Measurements from ENCODE around the gene MGST2. TPM values are rescaled to one million over a fixed set of nuclear protein-coding genes. Genes with fewer than 3 reads are reported as not detected.

Gene MGST2
- total and polyA plus RNA-seq, 2 experiments from 2014 or later: 4.6 to 19.1 TPM

- Histone ChIP-seq H3K79me2 (replicated peaks; ENCODE audit: insufficient read depth) (no peaks in the 10 kb centered on the region), H3K9me2 (ENCODE audit: insufficient read depth) (no peaks in the 10 kb centered on the region), H3K4me2 (peak overlapping the region; percentile 52; the same call in 1 of the 2 replicates), H4K20me1 (replicated peaks; ENCODE audit: insufficient read depth) (no peaks in the 10 kb centered on the region), H3K27me3 (ENCODE audit: insufficient read depth) (no peaks in the 10 kb centered on the region), H3K4me3 (no peak overlapping the region), H2AFZ (peak overlapping the region; percentile 83), H3K4me1 (ENCODE audit: insufficient read depth) (peaks cover 12% of the 10 kb centered on the region; the same call in 1 of the 2 replicates), H3F3A (replicated peaks; ENCODE audit: low read depth) (no peaks in the 10 kb centered on the region), H3K27ac (ENCODE audit: low read depth) (no peak overlapping the region), H3K36me3 (ENCODE audit: insufficient read depth) (no peaks in the 10 kb centered on the region)
- Mint-ChIP-seq H3K27me3 (ENCODE audit: insufficient read depth, low read depth, poor library complexity) (peaks cover 8% of the 10 kb centered on the region), H3K4me3 (peak overlapping the region; percentile 10; the same call in 1 of the 3 replicates), H3K27ac (no peak overlapping the region), H3K4me1 (peaks cover 18% of the 10 kb centered on the region), H3K36me3 (ENCODE audit: low read depth) (no peaks in the 10 kb centered on the region), H3K9me3 (no peaks in the 10 kb centered on the region)
- TF ChIP-seq EZH2 (IDR thresholded peaks at IDR 0.05; ENCODE audit: low read depth, unreplicated experiment): no peak
- no peak for TF ChIP-seq CREB1 (CRISPR knock-in tag; IDR thresholded peaks at IDR 0.05; ENCODE audit: low read depth)
- no peak for TF ChIP-seq ZNF462 (CRISPR knock-in tag; IDR thresholded peaks at IDR 0.05)
- TF ChIP-seq JUNB (IDR thresholded peaks at IDR 0.05; ENCODE audit: unreplicated experiment): no peak
- no peak for TF ChIP-seq EZH2phosphoT487 (IDR thresholded peaks at IDR 0.05; ENCODE audit: unreplicated experiment)
- no peak for TF ChIP-seq ZNF114 (CRISPR knock-in tag; IDR thresholded peaks at IDR 0.05)
- no peak for TF ChIP-seq STAT1 (IDR thresholded peaks at IDR 0.05; ENCODE audit: unreplicated experiment)
- no peak for TF ChIP-seq NANOG (IDR thresholded peaks at IDR 0.05; ENCODE audit: borderline replicate concordance)
- no peak for TF ChIP-seq ETS1 (IDR thresholded peaks at IDR 0.05)
- no peak for TF ChIP-seq CTCF (conservative IDR thresholded peaks at IDR 0.05; ENCODE audit: low read depth in 2 of 2)
- no peak for TF ChIP-seq POLR2AphosphoS5 (IDR thresholded peaks at IDR 0.05; ENCODE audit: low read depth)
- TF ChIP-seq REST (IDR thresholded peaks at IDR 0.05; ENCODE audit: unreplicated experiment): no peak
- no peak for TF ChIP-seq ZNF331 (CRISPR knock-in tag; IDR thresholded peaks at IDR 0.05; ENCODE audit: low read depth)
- no peak for ATAC-seq
- DNase-seq (ENCODE audit: low spot score): no peak
Observed at GRCh38 chr4:139658586-139659382, 6.8 kb upstream of the MGST2 start.

Measured in GM23338 (cell line).